OCI-LY7 (cell line): ENCODE measurements around the gene SYT11. TPM values are rescaled to one million over a fixed set of nuclear protein-coding genes. Genes with fewer than 3 reads are reported as not detected.

Experiments used
- BruUV-seq: library from RNA; stranded (reverse); fragments of 400-500 nt; replicated peaks from 2 replicates; lab custom pipeline; 2021; lab: Mats Ljungman, UMichigan
- CTCF ChIA-PET: fragments of 300-600 bp; sonication (Branson Sonifier 250); formaldehyde crosslinking; loops from one replicate; lab custom pipeline; 2022; ENCODE audit warnings: antibody characterized with exemption; ENCODE audit not compliant: unreplicated experiment; lab: Charles Lee
- POLR2A ChIA-PET: fragments of 300-600 bp; sonication (Branson Sonifier 250); formaldehyde crosslinking; loops from one replicate; lab custom pipeline; 2022; ENCODE audit warnings: antibody characterized with exemption; lab: Charles Lee
- DNase-seq: peaks from one replicate; pipeline ENCODE4 v3.0.0-alpha.2; 2015; ENCODE audit warnings: low spot score
- H2AFZ ChIP-seq: fragments of 200-600 bp; sonication (generic), shearing (Covaris generic); 2 replicates; pipeline ENCODE4 v1.6.1; 2014; ENCODE audit warnings: mild to moderate bottlenecking, antibody characterized with exemption, low read length, moderate library complexity
- H3K27ac ChIP-seq: fragments of 200-600 bp; sonication (generic); 2 replicates; pipeline ENCODE4 v1.5.1; 2014; ENCODE audit warnings: mixed run types, low read depth, mild to moderate bottlenecking, moderate library complexity, low read length, inconsistent platforms; ENCODE audit not compliant: poor library complexity, severe bottlenecking
- H3K36me3 ChIP-seq: fragments of 200-600 bp; sonication (generic); 2 replicates; pipeline ENCODE4 v1.6.1; 2014; ENCODE audit warnings: mild to moderate bottlenecking, antibody characterized with exemption, low read length, moderate library complexity, mixed read lengths; ENCODE audit not compliant: insufficient read depth
- H3K4me1 ChIP-seq: fragments of 200-600 bp; sonication (generic); 2 replicates; pipeline ENCODE4 v1.5.1; 2014; ENCODE audit warnings: mild to moderate bottlenecking, low read length; ENCODE audit not compliant: insufficient read depth, poor library complexity, severe bottlenecking
- H3K4me2 ChIP-seq: fragments of 200-600 bp; sonication (generic); 2 replicates; pipeline ENCODE4 v1.6.1; 2014; ENCODE audit warnings: mild to moderate bottlenecking, low read length
- H3K4me3 ChIP-seq: fragments of 200-600 bp; sonication (generic); 2 replicates; pipeline ENCODE4 v1.5.1; 2014; ENCODE audit warnings: mild to moderate bottlenecking, low read depth, low read length; ENCODE audit not compliant: poor library complexity, severe bottlenecking
- H3K79me2 ChIP-seq: fragments of 200-600 bp; sonication (generic); 2 replicates; pipeline ENCODE4 v1.6.1; 2016; ENCODE audit warnings: low read depth, mild to moderate bottlenecking, low read length, moderate library complexity, mixed read lengths; ENCODE audit not compliant: insufficient read depth
- H3K9me2 ChIP-seq: fragments of 200-600 bp; sonication (generic); 2 replicates; pipeline ENCODE4 v1.6.1; 2016; ENCODE audit warnings: mild to moderate bottlenecking, low read length, mixed read lengths; ENCODE audit not compliant: insufficient read depth
- H3K9me3 ChIP-seq: fragments of 200-600 bp; sonication (generic); 2 replicates; pipeline ENCODE4 v1.6.1; 2014; ENCODE audit warnings: mild to moderate bottlenecking, mixed run types, low read length, mixed read lengths
- H4K20me1 ChIP-seq: fragments of 200-600 bp; sonication (generic); 2 replicates; pipeline ENCODE4 v1.6.1; 2014; ENCODE audit warnings: mild to moderate bottlenecking, antibody characterized with exemption, low read length, moderate library complexity, mixed read lengths; ENCODE audit not compliant: insufficient read depth
- EZH2phosphoT487 ChIP-seq: fragments of 200-600 bp; sonication (generic); IDR thresholded peaks from 2 replicates; pipeline ENCODE4 v1.6.1; 2018; ENCODE audit warnings: low read depth, borderline replicate concordance, mild to moderate bottlenecking, mixed run types, antibody characterized with exemption, low read length, moderate library complexity, mixed read lengths
- intact Hi-C: fragments of 100-400 bp; cut with micrococcal nuclease; formaldehyde crosslinking; loops from one replicate; pipeline ENCODE4 v1.10.0; 2022; ENCODE audit not compliant: unreplicated experiment
- total RNA-seq, 2 experiments: library from RNA; depleted of rRNA in 1 of 2; stranded (reverse); fragments of >200 nt in 1 of 2; shearing (Covaris generic) in 1 of 2; gene quantifications; 2 replicates each; pipeline ENCODE4 v1.2.3, GENCODE V29; 2014 to 2022
- TF ChIP-seq, protein P1 (sequence below): fragments of 200-600 bp; sonication (generic); conservative IDR thresholded peaks from 2 replicates; pipeline ENCODE4 v1.5.1; 2014; ENCODE audit warnings: mild to moderate bottlenecking, antibody characterized with exemption, low read length, moderate library complexity, mixed read lengths

Gene SYT11
- total RNA-seq, 2 experiments from 2014 or later, result 41.8 to 60.8 TPM

DNA sequence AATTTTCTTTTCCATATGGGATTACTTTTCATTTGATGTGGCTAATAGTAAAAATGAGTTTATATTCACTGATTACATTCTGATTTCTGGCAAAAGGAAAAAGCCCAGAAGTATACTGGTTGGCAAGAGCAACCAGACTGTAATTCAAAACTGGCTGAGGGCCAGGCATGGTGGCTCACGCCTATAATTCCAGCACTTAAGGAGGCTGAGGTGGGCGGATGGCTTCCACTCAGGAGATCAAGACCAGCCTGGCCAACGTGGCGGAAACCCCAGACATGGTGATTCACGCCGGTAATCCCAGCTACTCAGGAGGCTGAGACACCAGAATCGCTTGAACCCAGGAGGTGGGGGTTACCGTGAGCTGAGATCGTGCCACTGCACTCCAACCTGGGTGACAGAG lies 14.5 kb downstream of the SYT11 start:
- Histone ChIP-seq H3K4me2 (no peak overlapping the region), H3K36me3 (peaks cover 76% of the 10 kb centered on the region), H3K4me3 (no peak overlapping the region), H3K9me3 (no peaks in the 10 kb centered on the region), H3K9me2 (no peaks in the 10 kb centered on the region), H3K27ac (no peak overlapping the region), H2AFZ (no peak overlapping the region), H4K20me1 (no peaks in the 10 kb centered on the region), H3K79me2 (peaks cover 85% of the 10 kb centered on the region), H3K4me1 (peaks cover 24% of the 10 kb centered on the region)
- ChIA-PET POLR2A (interaction anchor here (0.7 to 4.8 kb wide), 5 partner anchors 9 to 41 kb away, joined by 3 to 42 read pairs (median 8); partner anchors contain the start of gene SYT11), CTCF (no interaction called here)
- BruUV-seq, result no TSS peak
- no peak for TF ChIP-seq EZH2phosphoT487
- TF ChIP-seq, protein P1, sequence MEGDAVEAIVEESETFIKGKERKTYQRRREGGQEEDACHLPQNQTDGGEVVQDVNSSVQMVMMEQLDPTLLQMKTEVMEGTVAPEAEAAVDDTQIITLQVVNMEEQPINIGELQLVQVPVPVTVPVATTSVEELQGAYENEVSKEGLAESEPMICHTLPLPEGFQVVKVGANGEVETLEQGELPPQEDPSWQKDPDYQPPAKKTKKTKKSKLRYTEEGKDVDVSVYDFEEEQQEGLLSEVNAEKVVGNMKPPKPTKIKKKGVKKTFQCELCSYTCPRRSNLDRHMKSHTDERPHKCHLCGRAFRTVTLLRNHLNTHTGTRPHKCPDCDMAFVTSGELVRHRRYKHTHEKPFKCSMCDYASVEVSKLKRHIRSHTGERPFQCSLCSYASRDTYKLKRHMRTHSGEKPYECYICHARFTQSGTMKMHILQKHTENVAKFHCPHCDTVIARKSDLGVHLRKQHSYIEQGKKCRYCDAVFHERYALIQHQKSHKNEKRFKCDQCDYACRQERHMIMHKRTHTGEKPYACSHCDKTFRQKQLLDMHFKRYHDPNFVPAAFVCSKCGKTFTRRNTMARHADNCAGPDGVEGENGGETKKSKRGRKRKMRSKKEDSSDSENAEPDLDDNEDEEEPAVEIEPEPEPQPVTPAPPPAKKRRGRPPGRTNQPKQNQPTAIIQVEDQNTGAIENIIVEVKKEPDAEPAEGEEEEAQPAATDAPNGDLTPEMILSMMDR, result no peak
- intact Hi-C loops, result no loop called here
- no peak for DNase-seq

DNA sequence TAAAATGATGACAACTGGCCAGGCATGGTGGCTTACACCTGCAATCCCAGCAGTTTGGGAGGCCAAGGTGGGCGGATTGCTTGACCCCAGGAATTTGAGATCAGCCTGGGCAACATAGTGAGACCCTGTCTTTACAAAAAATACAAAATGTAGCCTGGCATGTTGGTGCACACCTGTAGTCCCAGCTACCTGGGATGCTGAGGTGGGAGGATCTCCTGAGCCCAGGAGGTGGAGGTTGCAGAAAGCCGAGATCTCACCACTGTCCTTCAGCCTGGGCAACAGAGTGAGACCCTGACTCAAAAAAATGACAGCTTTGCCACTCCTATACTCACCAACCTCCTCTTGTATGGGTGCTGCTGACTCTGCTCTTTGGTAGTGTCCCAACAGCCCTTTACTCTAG lies 18.6 kb downstream of the SYT11 start:
- intact Hi-C loops, result no loop called here
- Histone ChIP-seq H3K4me3 (no peak overlapping the region), H3K27ac (no peak overlapping the region), H2AFZ (no peak overlapping the region), H3K9me3 (no peaks in the 10 kb centered on the region), H3K4me1 (peaks cover 50% of the 10 kb centered on the region), H4K20me1 (no peaks in the 10 kb centered on the region), H3K4me2 (no peak overlapping the region), H3K36me3 (peaks cover 77% of the 10 kb centered on the region), H3K79me2 (peaks cover 67% of the 10 kb centered on the region), H3K9me2 (no peaks in the 10 kb centered on the region)
- CTCF ChIA-PET, result interaction anchor here (1.1 kb wide), 1 partner anchor 16 kb away, joined by 4 read pairs; no protein-coding TSS in a partner anchor
- DNase-seq, result no peak
- POLR2A ChIA-PET, result interaction anchor here (0.7 to 1.2 kb wide), 3 partner anchors 16 to 41 kb away, joined by 3 to 6 read pairs (median 4); partner anchors contain the start of gene SYT11
- TF ChIP-seq, protein P1, result no peak
- TF ChIP-seq EZH2phosphoT487, result no peak
- BruUV-seq, result no TSS peak

DNA sequence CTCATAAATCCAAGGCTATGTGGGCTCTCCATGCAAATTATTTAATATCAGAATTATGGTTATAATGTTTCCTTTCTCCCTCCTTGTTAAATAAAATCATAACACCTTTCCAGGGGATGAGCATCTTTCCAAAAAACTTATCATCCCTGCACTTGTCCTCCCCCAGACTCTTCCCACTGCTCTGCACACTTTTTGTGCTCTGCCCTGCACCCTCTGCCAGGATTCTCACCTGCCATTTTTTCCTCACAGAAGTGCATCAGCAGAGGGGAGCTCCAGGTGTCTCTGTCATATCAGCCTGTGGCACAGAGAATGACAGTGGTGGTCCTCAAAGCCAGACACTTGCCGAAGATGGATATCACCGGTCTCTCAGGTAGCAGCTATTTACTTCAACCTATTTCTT lies 20.9 kb downstream of the SYT11 start:
- peak overlapping the region; percentile 96 for H3K27ac ChIP-seq
- ChIA-PET CTCF (no interaction called here), POLR2A (interaction anchor here (0.6 to 1.3 kb wide), 2 partner anchors 21 to 352 kb away, joined by 3 read pairs; partner anchors contain the start of gene SYT11)
- H3K4me2 ChIP-seq, result peak overlapping the region; percentile 82; the same call in 1 of the 2 replicates
- peaks cover 67% of the 10 kb centered on the region for H3K36me3 ChIP-seq
- no peaks in the 10 kb centered on the region for H3K9me3 ChIP-seq
- no peak overlapping the region for H3K4me3 ChIP-seq
- intact Hi-C loops, result no loop called here
- TF ChIP-seq, protein P1, result no peak
- no peak for TF ChIP-seq EZH2phosphoT487
- no TSS peak for BruUV-seq
- DNase-seq, result no peak
- H3K9me2 ChIP-seq, result no peaks in the 10 kb centered on the region
- peaks cover 64% of the 10 kb centered on the region for H3K79me2 ChIP-seq
- H3K4me1 ChIP-seq, result peaks cover 67% of the 10 kb centered on the region
- no peaks in the 10 kb centered on the region for H4K20me1 ChIP-seq
- H2AFZ ChIP-seq, result no peak overlapping the region
